K562 (cell line): ENCODE results near the gene CRLF1. TPM values are rescaled to one million over a fixed set of nuclear protein-coding genes. Genes with fewer than 3 reads are reported as not detected.

Experiments used
- CUX1 ChIP-seq: fragments of 200-800 bp; sonication (Bioruptor generic); IDR thresholded peaks from 2 replicates; pipeline ENCODE4 v1.6.1; 2016; ENCODE audit warnings: missing genetic modification characterization, missing compliant biosample characterization
- EP400 ChIP-seq: fragments of 450-650 bp; IDR thresholded peaks from 2 replicates; pipeline ENCODE4 v1.6.1; 2017; ENCODE audit warnings: antibody characterized with exemption, mild to moderate bottlenecking, moderate library complexity
- GABPB2 ChIP-seq: fragments of 250-450 bp; sonication (Bioruptor Pico); conservative IDR thresholded peaks from 2 replicates; pipeline ENCODE4 v1.5.1; 2021; ENCODE audit warnings: mild to moderate bottlenecking
- GTF2E2 ChIP-seq: fragments of 200-800 bp; sonication (Bioruptor generic); IDR thresholded peaks from 2 replicates; pipeline ENCODE4 v1.6.1; 2016; ENCODE audit warnings: missing genetic modification characterization, missing compliant biosample characterization
- HDAC1 ChIP-seq, 2 experiments: fragments of 450-650 bp; IDR thresholded peaks; 2 replicates each; pipeline ENCODE4 v1.6.1; 2016 to 2017; ENCODE audit warnings: inconsistent platforms in 1 of 2, mild to moderate bottlenecking in 1 of 2, moderate library complexity in 1 of 2
- HNRNPUL1 ChIP-seq: fragments of 200-400 bp; formaldehyde crosslinking; IDR thresholded peaks from 2 replicates; pipeline ENCODE4 v1.6.1; 2017; ENCODE audit warnings: low read length
- JUN ChIP-seq, 2 experiments: sonication (generic) in 1 of 2; formaldehyde crosslinking in 1 of 2; IDR thresholded peaks; 2 replicates each; pipeline versions ENCODE4 v1.6.1 to v1.8.0; 2012 to 2022; ENCODE audit warnings: borderline replicate concordance in 2 of 2, mild to moderate bottlenecking in 2 of 2, improper control_type of control experiment in 1 of 2, low read depth in 1 of 2, low read length in 1 of 2, missing genetic modification reagents in 1 of 2
- MCM7 ChIP-seq, 2 experiments: fragments of 450-650 bp; IDR thresholded peaks; 2 replicates each; pipeline ENCODE4 v1.6.1; 2016 to 2018
- MEIS2 ChIP-seq: fragments of 450-650 bp; IDR thresholded peaks from 2 replicates; pipeline ENCODE4 v1.6.1; 2014; ENCODE audit warnings: mild to moderate bottlenecking; ENCODE audit not compliant: partially characterized antibody
- MXI1 ChIP-seq: IDR thresholded peaks from 2 replicates; pipeline ENCODE4 v1.6.1; 2011; ENCODE audit warnings: low read depth, mild to moderate bottlenecking, improper control_type of control experiment, low read length
- NEUROD1 ChIP-seq: fragments of 150-350 bp; IDR thresholded peaks from 2 replicates; pipeline ENCODE4 v1.6.1; 2014; ENCODE audit warnings: borderline replicate concordance, low read length, low read depth; ENCODE audit not compliant: partially characterized antibody
- POLR2G ChIP-seq: fragments of 200-400 bp; formaldehyde crosslinking; IDR thresholded peaks from 2 replicates; pipeline ENCODE4 v1.6.1; 2017; ENCODE audit warnings: low read depth, mild to moderate bottlenecking, antibody characterized with exemption, low read length, moderate library complexity
- RBFOX2 ChIP-seq: fragments of 200-400 bp; formaldehyde crosslinking; IDR thresholded peaks from 2 replicates; pipeline ENCODE4 v1.6.1; 2017; ENCODE audit warnings: low read depth, mild to moderate bottlenecking, low read length, moderate library complexity
- RNF2 ChIP-seq: sonication (generic); IDR thresholded peaks from 2 replicates; pipeline ENCODE4 v1.6.1; 2016
- SOX6 ChIP-seq: fragments of 450-650 bp; IDR thresholded peaks from 2 replicates; pipeline ENCODE4 v1.6.1; 2014; ENCODE audit warnings: mild to moderate bottlenecking
- STAT6 ChIP-seq: sonication (generic); formaldehyde crosslinking; IDR thresholded peaks from 2 replicates; pipeline ENCODE4 v1.8.1; 2023; ENCODE audit warnings: mild to moderate bottlenecking, missing genetic modification reagents
- XRCC3 ChIP-seq: fragments of 450-650 bp; IDR thresholded peaks from 2 replicates; pipeline ENCODE4 v1.6.1; 2017; ENCODE audit warnings: mild to moderate bottlenecking, moderate library complexity
- ZBTB17 ChIP-seq: fragments of 450-650 bp; formaldehyde crosslinking; IDR thresholded peaks from 2 replicates; pipeline ENCODE4 v1.4.0; 2020; ENCODE audit warnings: mild to moderate bottlenecking
- ZC3H11A ChIP-seq: IDR thresholded peaks from 2 replicates; pipeline ENCODE4 v1.6.1; 2012; ENCODE audit warnings: low read depth, low read length, improper control_type of control experiment
- ZC3H4 ChIP-seq: sonication (generic); formaldehyde crosslinking; IDR thresholded peaks from 2 replicates; pipeline ENCODE4 v1.9.0; 2021; ENCODE audit warnings: missing genetic modification reagents, borderline replicate concordance
- ZNF436 ChIP-seq: fragments of 250-450, 450-650 bp; sonication (Bioruptor Pico); formaldehyde crosslinking; IDR thresholded peaks from 2 replicates; pipeline ENCODE4 v1.7.0; 2020; ENCODE audit warnings: mild to moderate bottlenecking
- polyA plus RNA-seq, 8 experiments: library from polyadenylated mRNA; depleted of rRNA in 4 of 8; stranded (reverse) in 5 of 8; unstranded in 3 of 8; fragments of >200 nt; fragmentation: Nextera tagmentation in 2 of 8; fragmentation: Illumina TruSeq in 1 of 8; extraction: Ambion mirVana in 2 of 8; extraction: Trizol in 1 of 8; gene quantifications; 2 replicates each; pipeline versions ENCODE4 v1.2.1 to v1.2.3, GENCODE V29; 2011 to 2014; ENCODE audit warnings: inconsistent platforms in 1 of 8, missing spikeins in 1 of 8
- total RNA-seq, 7 experiments: library from RNA; depleted of rRNA in 6 of 7; stranded (reverse); fragments of >200 nt in 6 of 7; fragmentation: Illumina TruSeq in 2 of 7; extraction: Trizol in 2 of 7; gene quantifications; 2 replicates each; pipeline versions ENCODE4 v1.2.1 to v1.2.3, GENCODE V29; 2011 to 2021; ENCODE audit warnings: low replicate concordance in 1 of 7

The CRLF1 gene
- total and polyA plus RNA-seq, 9 of the 15 experiments (the other 6 are each of a cell fraction or from before 2014, with no cell fraction given), result 0.85 to 3.6 (median 1.7) TPM

GRCh38 chr19:18543814-18544475 lies 62.7 kb downstream of the CRLF1 start (continued):
- no peak for TF ChIP-seq ZC3H4 (CRISPR knock-in tag)
- TF ChIP-seq JUN (IDR thresholded peaks at IDR 0.05; ENCODE audit: borderline replicate concordance, low read depth, low read length), result peak; percentile 33; the same call in 1 of the 2 replicates
- no peak for TF ChIP-seq JUN (CRISPR knock-in tag; IDR thresholded peaks at IDR 0.05; ENCODE audit: borderline replicate concordance)
- TF ChIP-seq XRCC3, result no peak
- no peak for TF ChIP-seq CUX1 (CRISPR knock-in tag)
- TF ChIP-seq MEIS2, result peak; percentile 69
- TF ChIP-seq HDAC1 (IDR thresholded peaks at IDR 0.05), result peak; percentile 7 to 96; a peak in 3 of 4 replicates
- peak; percentile 84 for TF ChIP-seq EP400
- TF ChIP-seq MXI1, result peak; percentile 75; the same call in 1 of the 2 replicates
- peak; percentile 4; the same call in 1 of the 2 replicates for TF ChIP-seq POLR2G
- TF ChIP-seq SOX6, result peak; percentile 94
- peak; percentile 90 for TF ChIP-seq NEUROD1
- no peak; the same call in 1 of the 2 replicates for TF ChIP-seq GTF2E2 (tag)
- TF ChIP-seq ZBTB17, result peak; percentile 76
- no peak for TF ChIP-seq MCM7 (IDR thresholded peaks at IDR 0.05)
- TF ChIP-seq GABPB2, result no peak
- no peak for TF ChIP-seq STAT6
- TF ChIP-seq ZC3H11A, result no peak
- peak; percentile 59 for TF ChIP-seq RBFOX2
- TF ChIP-seq HNRNPUL1, result no peak
- peak; percentile 88 for TF ChIP-seq RNF2
- TF ChIP-seq ZNF436 (CRISPR knock-in tag), result no peak
